ENCODE results near the gene TAF4B.
"Not testable (repeated sequence)": the region's sequence is repeated elsewhere in the genome, so short reads cannot be mapped to it uniquely, and the experiment has no call there.

TAF4B gene

GRCh38 chr18:26262156-26262555 lies 35.9 kb downstream of the TAF4B start:
- H3K9me3 Mint-ChIP-seq = peaks cover 4% of the 10 kb centered on the region
- no peak overlapping the region for H3K27ac Mint-ChIP-seq
- H3K27me3 Mint-ChIP-seq = no peaks in the 10 kb centered on the region
- peaks cover 5% of the 10 kb centered on the region for H3K4me1 Mint-ChIP-seq (ENCODE audit: low read depth)
- peaks cover 20% of the 10 kb centered on the region for H3K36me3 Mint-ChIP-seq (ENCODE audit: low read depth)
- no peak overlapping the region for H3K4me3 Mint-ChIP-seq

GRCh38 chr18:26267357-26267930 lies 41.2 kb downstream of the TAF4B start:
- Mint-ChIP-seq H3K4me3 (no peak overlapping the region), H3K9me3 (no peaks in the 10 kb centered on the region), H3K27ac (no peak overlapping the region), H3K36me3 (ENCODE audit: low read depth) (peaks cover 37% of the 10 kb centered on the region), H3K27me3 (no peaks in the 10 kb centered on the region), H3K4me1 (ENCODE audit: low read depth) (no peaks in the 10 kb centered on the region)

GRCh38 chr18:26268454-26268853 lies 42.2 kb downstream of the TAF4B start:
- H3K27me3 Mint-ChIP-seq = no peaks in the 10 kb centered on the region
- no peak overlapping the region for H3K27ac Mint-ChIP-seq
- no peaks in the 10 kb centered on the region for H3K4me1 Mint-ChIP-seq (ENCODE audit: low read depth)
- H3K36me3 Mint-ChIP-seq (ENCODE audit: low read depth) = peaks cover 40% of the 10 kb centered on the region
- no peaks in the 10 kb centered on the region for H3K9me3 Mint-ChIP-seq
- no peak overlapping the region for H3K4me3 Mint-ChIP-seq

GRCh38 chr18:26271917-26272549 lies 45.8 kb downstream of the TAF4B start:
- Mint-ChIP-seq H3K27me3 (no peaks in the 10 kb centered on the region), H3K36me3 (ENCODE audit: low read depth) (peaks cover 60% of the 10 kb centered on the region)

GRCh38 chr18:26277374-26277773 lies 51.1 kb downstream of the TAF4B start:
- Mint-ChIP-seq H3K36me3 (ENCODE audit: low read depth) (peaks cover 66% of the 10 kb centered on the region), H3K27me3 (no peaks in the 10 kb centered on the region), H3K9me3 (peaks cover 6% of the 10 kb centered on the region), H3K4me3 (no peak overlapping the region), H3K4me1 (ENCODE audit: low read depth) (no peaks in the 10 kb centered on the region), H3K27ac (no peak overlapping the region)

More at GRCh38 chr18:26271917-26272549, 45.8 kb downstream of the TAF4B start:
- Mint-ChIP-seq H3K4me3 (no peak overlapping the region), H3K9me3 (no peaks in the 10 kb centered on the region), H3K4me1 (ENCODE audit: low read depth) (no peaks in the 10 kb centered on the region), H3K27ac (no peak overlapping the region)

- Mint-ChIP-seq H3K4me1 (ENCODE audit: low read depth) (no peaks in the 10 kb centered on the region), H3K9me3 (peaks cover 6% of the 10 kb centered on the region), H3K27ac (no peak overlapping the region), H3K4me3 (no peak overlapping the region), H3K36me3 (ENCODE audit: low read depth) (peaks cover 74% of the 10 kb centered on the region), H3K27me3 (no peaks in the 10 kb centered on the region)
These were observed 53.2 kb downstream of the TAF4B start for GRCh38 chr18:26279428-26279827.

GRCh38 chr18:26286008-26286407 lies 59.8 kb downstream of the TAF4B start:
- Mint-ChIP-seq H3K4me1 (ENCODE audit: low read depth) (no peaks in the 10 kb centered on the region), H3K9me3 (no peaks in the 10 kb centered on the region), H3K27me3 (no peaks in the 10 kb centered on the region), H3K27ac (no peak overlapping the region), H3K4me3 (no peak overlapping the region), H3K36me3 (ENCODE audit: low read depth) (peaks cover 59% of the 10 kb centered on the region)

- H3K36me3 Mint-ChIP-seq (ENCODE audit: low read depth) = peaks cover 58% of the 10 kb centered on the region
- no peak overlapping the region for H3K27ac Mint-ChIP-seq
- H3K9me3 Mint-ChIP-seq = no peaks in the 10 kb centered on the region
- no peak overlapping the region for H3K4me3 Mint-ChIP-seq
- H3K27me3 Mint-ChIP-seq = no peaks in the 10 kb centered on the region
- H3K4me1 Mint-ChIP-seq (ENCODE audit: low read depth) = no peaks in the 10 kb centered on the region
These were observed 61.4 kb downstream of the TAF4B start for GRCh38 chr18:26287644-26288043.

- Mint-ChIP-seq H3K4me1 (ENCODE audit: low read depth) (peaks cover 5% of the 10 kb centered on the region), H3K36me3 (ENCODE audit: low read depth) (peaks cover 58% of the 10 kb centered on the region), H3K9me3 (no peaks in the 10 kb centered on the region), H3K27ac (no peak overlapping the region), H3K27me3 (no peaks in the 10 kb centered on the region), H3K4me3 (no peak overlapping the region)
These were observed 64.1 kb downstream of the TAF4B start for GRCh38 chr18:26290385-26290784.

- no peaks in the 10 kb centered on the region for H3K9me3 Mint-ChIP-seq
- H3K27ac Mint-ChIP-seq = no peak overlapping the region
- H3K4me1 Mint-ChIP-seq (ENCODE audit: low read depth) = peaks cover 5% of the 10 kb centered on the region
These were observed 67.7 kb downstream of the TAF4B start for GRCh38 chr18:26293982-26294381.

GRCh38 chr18:26298107-26298506 lies 71.9 kb downstream of the TAF4B start:
- peaks cover 10% of the 10 kb centered on the region for H3K4me1 Mint-ChIP-seq (ENCODE audit: low read depth)
- no peak overlapping the region for H3K27ac Mint-ChIP-seq
- H3K27me3 Mint-ChIP-seq = no peaks in the 10 kb centered on the region
- peaks cover 54% of the 10 kb centered on the region for H3K36me3 Mint-ChIP-seq (ENCODE audit: low read depth)
- no peaks in the 10 kb centered on the region for H3K9me3 Mint-ChIP-seq
- no peak overlapping the region for H3K4me3 Mint-ChIP-seq

More at GRCh38 chr18:26293982-26294381, 67.7 kb downstream of the TAF4B start:
- Mint-ChIP-seq H3K27me3 (no peaks in the 10 kb centered on the region), H3K4me3 (no peak overlapping the region), H3K36me3 (ENCODE audit: low read depth) (peaks cover 54% of the 10 kb centered on the region)

- Mint-ChIP-seq H3K4me3 (no peak overlapping the region), H3K27me3 (no peaks in the 10 kb centered on the region), H3K36me3 (ENCODE audit: low read depth) (peaks cover 33% of the 10 kb centered on the region), H3K4me1 (ENCODE audit: low read depth) (peaks cover 5% of the 10 kb centered on the region), H3K9me3 (no peaks in the 10 kb centered on the region), H3K27ac (no peak overlapping the region)
These were observed 75.4 kb downstream of the TAF4B start for GRCh38 chr18:26301681-26302080.

- H3K27ac Mint-ChIP-seq; H3K9me3 Mint-ChIP-seq; H3K4me3 Mint-ChIP-seq; H3K4me1 Mint-ChIP-seq (ENCODE audit: low read depth); H3K27me3 Mint-ChIP-seq: not testable (repeated sequence)
- H3K36me3 Mint-ChIP-seq (ENCODE audit: low read depth) = peaks cover 25% of the 10 kb centered on the region
These were observed 77.0 kb downstream of the TAF4B start for GRCh38 chr18:26303222-26303621.

- no peaks in the 10 kb centered on the region for H3K9me3 Mint-ChIP-seq
- H3K4me3 Mint-ChIP-seq = no peak overlapping the region
- H3K4me1 Mint-ChIP-seq (ENCODE audit: low read depth) = peaks cover 3% of the 10 kb centered on the region
- H3K27ac Mint-ChIP-seq = no peak overlapping the region
- H3K27me3 Mint-ChIP-seq = no peaks in the 10 kb centered on the region
- H3K36me3 Mint-ChIP-seq (ENCODE audit: low read depth) = peaks cover 26% of the 10 kb centered on the region
These were observed 78.3 kb downstream of the TAF4B start for GRCh38 chr18:26304511-26304910.

- H3K4me3 Mint-ChIP-seq = no peak overlapping the region
- peaks cover 22% of the 10 kb centered on the region for H3K36me3 Mint-ChIP-seq (ENCODE audit: low read depth)
- H3K27ac Mint-ChIP-seq = no peak overlapping the region
- no peaks in the 10 kb centered on the region for H3K27me3 Mint-ChIP-seq
- H3K4me1 Mint-ChIP-seq (ENCODE audit: low read depth) = peaks cover 2% of the 10 kb centered on the region
- no peaks in the 10 kb centered on the region for H3K9me3 Mint-ChIP-seq
These were observed 81.0 kb downstream of the TAF4B start for GRCh38 chr18:26307161-26307773.
